GM19193 (cell line): ENCODE results near the gene CAPZA1.
A peak's percentile ranks its signal among the peaks of the same experiment; 100 is the strongest.

ENCODE experiments used
- POLR2A ChIP-seq: IDR thresholded peaks from 4 replicates; pipeline ENCODE4 v1.6.1; 2011; ENCODE audit not compliant: insufficient read depth, insufficient read length; ENCODE audit errors: extremely low read depth

CAPZA1 gene

DNA sequence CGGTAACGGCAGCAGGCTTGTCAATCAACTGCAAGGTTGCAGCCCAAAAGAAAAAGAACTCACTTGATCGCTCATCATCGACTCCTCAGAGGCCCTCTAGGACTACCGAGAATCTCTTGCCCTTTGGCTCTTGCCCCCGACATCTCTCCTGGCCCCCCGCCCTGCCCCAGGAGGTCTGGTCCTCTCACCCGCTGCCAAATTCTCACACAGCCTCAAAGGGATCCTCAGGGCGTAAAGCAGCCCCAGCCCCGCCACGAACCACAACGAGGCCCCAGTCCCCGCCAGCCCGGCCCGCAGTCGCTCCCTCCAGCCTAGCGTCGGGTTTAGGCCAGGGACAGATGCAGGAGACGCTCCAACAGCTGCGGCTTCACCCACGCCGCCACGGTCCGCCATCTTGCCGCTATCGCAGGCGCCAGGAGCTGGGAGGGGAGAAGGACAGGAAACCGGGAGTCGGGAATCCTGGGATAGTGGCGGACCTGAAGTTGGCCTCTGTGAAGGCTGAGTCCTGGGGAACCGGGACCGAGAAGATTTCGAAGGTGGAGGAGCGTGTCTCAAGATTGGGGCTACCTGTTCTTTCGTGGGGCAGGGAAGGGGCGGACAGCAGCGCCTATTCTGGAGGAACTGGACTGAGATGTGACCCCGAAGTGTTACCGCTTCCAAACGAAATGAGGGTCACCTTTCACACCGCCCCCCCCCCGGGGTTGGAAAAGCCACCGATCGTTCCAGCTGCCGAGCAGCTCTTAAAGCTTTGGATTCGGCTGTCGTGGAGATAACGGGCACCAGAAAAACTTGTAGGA, 713 bp upstream of the CAPZA1 start, which contains the start of gene ST7L:
ST7L (minus strand) TSS at position 421 of the 797 bp plus-strand sequence; CDS start at position 393, 28 bp downstream.
- peak; percentile 74 for TF ChIP-seq POLR2A

DNA sequence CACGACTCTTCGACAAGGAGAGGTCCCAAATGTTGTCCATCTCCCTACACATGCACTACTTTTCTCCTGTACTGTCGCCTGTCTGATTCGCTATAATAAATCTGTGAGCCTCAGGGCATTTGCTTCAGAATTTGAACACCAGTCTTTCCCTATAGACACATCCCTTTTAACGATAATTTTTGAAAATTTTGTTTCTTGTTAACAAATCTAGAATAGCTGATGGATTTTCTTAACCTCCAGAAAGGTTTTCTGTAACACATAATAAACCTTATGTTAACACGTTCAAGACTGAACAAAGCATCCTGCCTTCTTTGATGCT, 704 bp downstream of the CAPZA1 start:
- TF ChIP-seq POLR2A, result no peak

DNA sequence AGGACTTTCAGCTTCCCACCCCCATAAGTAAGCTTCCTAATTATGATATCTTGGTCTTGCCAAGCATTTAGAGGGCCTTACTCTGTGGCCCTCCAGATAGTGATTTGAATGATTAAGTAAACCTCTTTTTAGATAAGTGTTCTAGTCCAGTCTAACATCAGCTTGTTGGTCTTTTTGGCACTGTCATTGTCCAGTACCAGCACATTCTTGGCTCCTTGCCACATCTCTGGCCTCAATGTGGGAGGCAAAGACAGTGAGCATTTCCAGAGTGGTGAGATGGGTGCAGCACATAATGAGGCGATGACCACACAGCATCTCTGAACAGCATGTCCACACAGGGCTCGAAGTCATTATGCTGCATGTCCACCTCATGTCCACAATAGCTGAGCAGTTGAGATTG, 6.1 kb downstream of the CAPZA1 start:
- TF ChIP-seq POLR2A, result peak; percentile 30

DNA sequence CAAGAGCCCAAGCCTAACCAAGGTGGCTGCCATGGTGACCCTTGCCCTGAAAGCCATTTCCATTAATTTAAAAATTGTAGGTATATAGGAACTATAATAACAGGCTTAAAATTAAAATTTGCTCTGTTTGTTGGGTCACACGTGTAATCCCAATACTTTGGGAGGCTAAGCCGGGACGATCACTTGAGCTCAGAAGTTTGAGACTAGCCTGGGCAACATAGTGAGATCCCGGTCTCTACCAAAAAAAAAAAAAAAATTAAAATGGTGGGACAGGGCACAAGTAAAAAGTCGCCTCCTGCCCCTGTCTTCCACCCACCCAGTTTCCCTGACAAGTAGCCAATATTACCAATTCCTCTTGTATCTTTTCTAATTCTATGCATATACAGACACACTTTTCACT, 6.6 kb downstream of the CAPZA1 start:
- no peak for TF ChIP-seq POLR2A

DNA sequence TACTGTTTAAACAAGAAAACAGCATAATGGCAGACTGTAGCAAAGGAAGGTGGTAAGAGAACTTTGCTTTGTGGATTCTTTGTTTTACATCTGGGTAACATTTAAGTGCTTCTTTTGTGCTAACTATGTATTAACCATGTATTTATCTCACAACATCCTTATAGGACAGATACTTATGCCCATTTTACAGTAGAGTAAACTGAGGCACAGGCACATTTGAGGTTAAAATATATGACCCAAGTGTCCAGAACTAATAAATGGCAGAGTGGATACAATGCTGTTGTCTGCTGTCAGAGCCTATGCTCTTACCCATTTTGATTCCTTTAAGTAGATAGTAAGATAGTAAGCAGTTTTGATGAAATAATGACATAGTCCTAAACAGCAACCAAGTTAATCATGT, 7.3 kb downstream of the CAPZA1 start:
- no peak for TF ChIP-seq POLR2A

DNA sequence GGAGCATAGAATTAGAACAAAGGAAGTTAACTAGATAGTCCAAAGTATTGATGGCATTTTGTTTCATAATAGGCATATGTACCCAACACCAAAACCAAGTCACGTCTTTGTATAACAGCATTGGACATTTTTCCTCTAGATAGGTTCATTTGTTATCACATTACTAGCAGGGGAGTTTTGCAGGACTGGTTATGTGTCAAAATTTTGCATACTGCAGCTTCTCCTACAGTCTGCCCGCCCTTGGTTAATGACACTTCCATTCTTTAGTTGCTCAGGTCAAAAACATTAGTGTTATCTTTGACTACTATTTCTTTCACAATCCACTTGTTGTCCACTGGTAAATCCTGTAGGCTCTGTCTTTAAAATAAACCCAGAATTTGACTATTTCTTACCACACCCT, 8.9 kb downstream of the CAPZA1 start:
- TF ChIP-seq POLR2A, result no peak

DNA sequence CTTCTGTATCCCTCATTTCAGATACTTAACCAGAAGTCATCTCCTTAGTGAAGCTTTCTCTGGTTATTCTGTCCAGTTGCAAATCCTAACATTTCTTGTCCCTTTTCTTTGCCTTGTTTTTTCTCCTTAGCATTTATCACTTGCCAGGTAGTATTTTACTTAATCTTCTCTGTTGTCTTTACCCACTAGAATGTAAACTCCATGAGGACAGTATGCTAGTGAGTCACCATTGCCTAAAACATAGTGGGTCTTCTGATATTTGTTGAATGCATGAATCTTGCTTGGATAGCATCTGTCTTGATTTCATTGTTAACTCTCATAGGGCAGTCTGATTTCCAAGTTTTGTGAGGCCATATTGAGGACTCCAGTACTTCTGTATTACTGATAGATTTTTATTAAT, 9.6 kb downstream of the CAPZA1 start:
- TF ChIP-seq POLR2A, result no peak

DNA sequence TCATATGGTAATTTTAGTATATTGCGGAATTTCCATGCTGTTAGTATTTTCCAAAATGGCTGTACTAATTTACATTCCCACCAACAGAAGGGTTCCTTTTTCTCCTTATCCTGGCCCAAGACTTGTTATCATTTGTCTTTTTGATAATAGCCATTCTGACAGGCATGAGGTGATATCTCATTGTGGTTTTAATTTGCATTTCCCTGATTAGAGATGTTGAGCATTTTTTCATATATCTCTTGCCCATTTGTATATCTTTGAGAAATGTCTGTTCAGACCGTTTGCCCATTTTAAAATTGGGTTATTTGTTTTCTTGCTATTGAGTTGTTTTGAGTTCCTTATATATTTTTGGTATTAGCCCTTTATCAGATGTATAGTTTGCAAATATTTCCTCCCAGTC, 14.0 kb downstream of the CAPZA1 start:
- no peak for TF ChIP-seq POLR2A

DNA sequence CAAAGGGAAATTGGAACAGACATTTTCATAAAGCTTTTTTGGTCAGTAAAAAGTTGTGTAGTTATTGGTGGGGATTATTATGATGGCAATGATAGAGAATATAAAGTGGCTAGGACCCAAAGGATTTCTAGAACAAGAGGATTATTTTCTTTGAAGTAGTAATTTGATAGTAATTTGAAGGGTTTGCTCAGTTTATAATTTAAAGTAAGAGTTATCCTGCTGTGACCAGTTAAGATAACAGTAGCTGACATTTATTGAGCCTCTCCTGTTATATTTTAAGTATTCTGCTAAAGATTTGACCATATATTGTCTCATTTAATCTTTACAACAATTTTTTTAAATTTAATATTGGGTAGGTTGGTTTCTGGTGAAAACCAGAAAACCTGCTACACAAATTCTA, 14.7 kb downstream of the CAPZA1 start:
- TF ChIP-seq POLR2A, result no peak

DNA sequence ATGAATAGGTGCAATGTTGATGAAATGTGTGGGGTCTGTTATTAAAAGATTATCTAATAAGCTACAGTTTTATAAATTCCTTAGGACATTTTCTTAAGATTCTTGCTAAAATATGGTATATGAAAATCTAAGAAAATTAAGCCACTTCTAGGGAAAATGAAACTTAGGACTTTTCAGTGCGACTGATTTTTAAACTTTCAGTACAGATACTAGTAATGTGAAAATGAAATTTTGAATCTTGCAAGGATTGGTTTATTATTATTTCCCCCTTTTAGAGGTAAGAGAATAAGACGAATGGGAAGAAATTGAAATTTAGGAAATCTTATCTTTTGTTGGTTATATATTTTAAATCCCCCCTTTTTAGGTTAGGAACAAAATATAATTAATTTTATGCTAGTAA, 16.4 kb downstream of the CAPZA1 start:
- TF ChIP-seq POLR2A, result no peak

DNA sequence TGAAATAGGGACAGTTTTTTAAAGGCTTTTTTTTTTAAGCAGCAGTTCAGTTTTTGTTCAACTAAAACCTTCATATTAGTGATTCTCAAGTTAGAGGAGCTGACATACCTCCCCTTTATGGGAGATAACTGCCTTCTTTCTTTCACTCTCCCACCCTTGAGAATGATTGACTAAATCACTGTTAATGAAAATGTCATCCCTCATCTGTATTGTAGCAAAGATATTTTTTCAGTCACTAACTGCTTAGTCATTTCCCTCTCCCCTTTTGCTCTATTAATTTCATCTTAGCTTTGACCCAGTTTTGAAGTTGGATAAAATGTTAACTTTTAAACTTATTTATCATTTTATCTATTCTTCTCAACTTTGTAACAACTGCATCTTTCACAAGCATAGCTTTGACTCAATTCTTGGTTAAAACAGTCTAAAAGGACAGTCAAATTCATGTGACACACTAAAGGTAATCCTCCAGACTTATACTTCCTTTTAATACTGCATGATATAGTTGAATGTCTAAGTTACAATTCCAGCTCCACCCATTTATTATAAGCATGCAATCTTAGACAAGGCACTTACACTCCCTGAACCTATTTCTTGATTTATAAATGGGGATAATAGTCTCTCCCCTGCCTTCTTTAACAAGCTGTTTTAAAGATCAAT, 17.1 kb downstream of the CAPZA1 start:
- TF ChIP-seq POLR2A, result no peak

DNA sequence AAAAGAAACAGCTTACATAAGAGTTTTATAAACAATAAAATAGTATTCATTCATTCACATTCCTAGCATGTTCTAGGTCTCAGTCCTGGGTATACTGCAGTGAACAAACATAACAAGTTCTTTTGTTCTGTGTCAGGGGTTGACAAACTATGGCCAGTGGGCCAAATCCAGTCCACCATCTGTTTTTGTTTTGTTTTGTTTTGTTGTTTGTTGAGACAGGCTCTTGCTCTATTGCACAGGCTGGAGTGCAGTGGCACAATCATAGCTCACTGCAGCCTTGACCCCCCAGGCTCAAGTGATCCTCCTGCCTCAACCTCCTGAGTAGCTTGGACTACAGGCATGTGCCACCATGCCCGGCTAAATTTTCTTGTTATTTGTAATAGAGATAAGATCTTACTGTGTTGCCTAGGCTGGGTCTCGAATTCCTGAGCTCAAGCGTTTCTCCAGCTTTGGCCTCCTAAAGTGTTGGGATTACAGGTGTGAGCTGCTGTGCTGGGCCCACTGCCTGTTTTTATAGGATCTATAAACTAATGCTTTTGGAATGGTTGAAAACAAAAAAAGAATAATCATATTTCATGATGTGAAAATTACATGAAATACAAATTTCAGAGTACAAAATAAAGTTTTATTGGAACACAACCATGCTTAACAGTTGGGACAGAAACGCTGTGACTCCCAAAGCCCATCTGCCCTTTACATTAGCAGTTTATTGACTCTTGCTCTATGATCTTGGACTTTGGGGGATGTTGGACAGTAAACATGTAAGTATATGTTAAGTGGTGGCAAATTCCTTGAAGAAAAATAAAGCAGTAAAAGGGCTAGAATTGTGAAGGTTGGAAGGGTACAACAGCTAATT, 17.9 kb downstream of the CAPZA1 start:
- TF ChIP-seq POLR2A, result no peak

DNA sequence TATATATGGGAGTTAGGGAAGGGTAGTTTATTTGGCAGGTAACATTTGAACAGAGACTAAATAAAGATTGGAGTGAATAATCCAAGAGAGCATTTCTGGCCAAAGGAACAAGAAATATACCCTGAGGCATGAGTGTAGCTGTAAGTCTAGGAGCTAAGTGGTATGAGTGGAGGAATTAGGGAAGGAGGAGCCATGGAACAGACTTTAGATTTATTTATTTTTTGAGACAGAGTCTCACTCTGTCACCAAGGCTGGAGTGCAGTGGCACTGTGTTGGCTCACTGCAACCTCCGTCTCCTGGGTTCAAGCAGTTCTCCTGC, 18.4 kb downstream of the CAPZA1 start:
- TF ChIP-seq POLR2A, result no peak

DNA sequence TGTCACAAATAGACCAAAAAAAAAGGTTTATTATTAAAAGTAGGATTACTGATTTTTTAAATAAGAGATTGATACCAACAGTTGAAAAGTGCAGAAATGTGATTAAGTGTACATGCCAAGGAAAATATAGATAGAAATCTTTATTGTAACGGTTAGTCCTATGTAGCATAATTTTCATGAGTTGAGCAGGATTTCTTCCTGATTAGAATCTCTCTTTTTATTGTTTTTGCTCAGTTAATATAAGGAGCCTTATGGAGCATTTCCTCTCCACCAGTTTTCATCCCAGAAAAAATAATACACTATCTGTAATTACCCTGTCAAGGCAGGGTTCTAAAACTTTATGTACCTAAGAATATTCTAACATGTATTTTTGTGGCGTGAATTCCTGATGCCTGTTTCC, 23.4 kb downstream of the CAPZA1 start:
- TF ChIP-seq POLR2A, result no peak

DNA sequence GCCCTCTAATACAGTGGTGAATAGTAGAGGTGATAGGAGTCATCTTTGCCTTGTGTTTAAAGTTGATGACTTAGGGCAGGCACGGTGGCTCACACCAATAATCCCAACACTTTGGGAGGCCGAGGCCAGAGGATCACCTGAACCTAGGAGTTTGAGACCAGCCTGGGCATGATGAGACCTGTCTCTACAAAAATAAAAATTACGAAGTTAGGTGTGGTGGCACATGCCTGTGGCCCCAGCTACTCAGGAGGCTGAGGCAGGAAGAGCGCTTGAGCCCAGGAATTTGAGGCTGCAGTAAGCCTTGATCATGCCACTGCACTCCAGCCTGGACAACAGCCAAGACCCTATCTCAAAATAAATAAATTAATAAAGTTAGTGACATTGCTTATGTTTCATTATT, 26.6 kb downstream of the CAPZA1 start:
- TF ChIP-seq POLR2A, result no peak

DNA sequence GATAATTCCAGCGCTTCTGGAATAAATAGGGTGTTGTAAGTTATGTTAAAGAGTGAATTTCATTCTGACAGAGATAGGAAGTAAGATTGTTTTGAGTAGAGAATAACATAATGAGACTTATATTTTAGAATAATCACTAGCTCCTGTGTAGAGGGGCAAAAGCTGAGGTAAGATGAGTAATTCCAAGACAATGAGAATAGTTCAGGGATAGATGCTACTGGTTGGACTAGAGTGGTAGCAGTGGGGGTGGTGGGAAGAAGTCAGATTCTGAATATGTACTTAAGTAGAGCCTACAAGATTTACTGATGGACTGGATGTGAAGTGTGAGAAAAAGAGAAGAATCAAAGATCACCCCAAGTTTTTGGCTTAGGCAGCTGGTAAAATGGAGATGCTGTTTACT, 31.6 kb downstream of the CAPZA1 start:
- no peak for TF ChIP-seq POLR2A
